Nephron (organoid): ENCODE measurements around the gene LTB4R2.

Source experiments
- H3K27ac Mint-ChIP-seq, 3 experiments: 2 replicates each; pipeline ENCODE4 v1.8.0; 2020; ENCODE audit warnings: mixed read lengths in 3 of 3, mild to moderate bottlenecking in 2 of 3, moderate library complexity in 1 of 3
- H3K27me3 Mint-ChIP-seq: 2 replicates; pipeline ENCODE4 v1.8.0; 2021; ENCODE audit warnings: low read depth, mild to moderate bottlenecking, moderate library complexity, mixed read lengths
- H3K36me3 Mint-ChIP-seq: 2 replicates; pipeline ENCODE4 v1.8.0; 2020; ENCODE audit warnings: low read depth, mixed read lengths
- H3K4me1 Mint-ChIP-seq: 2 replicates; pipeline ENCODE4 v1.8.0; 2020; ENCODE audit warnings: mixed read lengths
- H3K4me3 Mint-ChIP-seq, 3 experiments: 2 replicates each; pipeline ENCODE4 v1.8.0; 2020; ENCODE audit warnings: mild to moderate bottlenecking in 3 of 3, mixed read lengths in 3 of 3, moderate library complexity in 2 of 3
- H3K9me3 Mint-ChIP-seq: 2 replicates; pipeline ENCODE4 v1.8.0; 2020; ENCODE audit warnings: mixed read lengths
- CTCF ChIP-seq, 3 experiments: fragments of 200-600 bp; sonication (generic); IDR thresholded peaks; one replicate each; pipeline ENCODE4 v1.5.0; 2021; ENCODE audit warnings: antibody characterized with exemption in 3 of 3; ENCODE audit not compliant: unreplicated experiment in 3 of 3

Gene LTB4R2

GRCh38 chr14:24273422-24273998 is 36.4 kb upstream of the LTB4R2 start:
- Mint-ChIP-seq H3K27ac (peak overlapping the region in 2 of 3 experiments; percentile 8 to 33), H3K27me3 (no peaks in the 10 kb centered on the region), H3K9me3 (no peaks in the 10 kb centered on the region), H3K4me3 (peak overlapping the region; percentile 68 to 82 (median 78)), H3K36me3 (no peaks in the 10 kb centered on the region), H3K4me1 (peaks cover 14% of the 10 kb centered on the region)
- peak in 1 of 3 experiments; percentile 16 for TF ChIP-seq CTCF (IDR thresholded peaks at IDR 0.05; ENCODE audit: unreplicated experiment in 3 of 3)

GRCh38 chr14:24274101-24274543 is 35.8 kb upstream of the LTB4R2 start:
- TF ChIP-seq CTCF (IDR thresholded peaks at IDR 0.05; ENCODE audit: unreplicated experiment in 3 of 3): no peak
- H3K4me3 Mint-ChIP-seq: no peak overlapping the region
- H3K4me1 Mint-ChIP-seq: peaks cover 14% of the 10 kb centered on the region
- no peaks in the 10 kb centered on the region for H3K9me3 Mint-ChIP-seq
- H3K27ac Mint-ChIP-seq: no peak overlapping the region
- no peaks in the 10 kb centered on the region for H3K36me3 Mint-ChIP-seq
- no peaks in the 10 kb centered on the region for H3K27me3 Mint-ChIP-seq

GRCh38 chr14:24277071-24277470 is 32.9 kb upstream of the LTB4R2 start:
- H3K27ac Mint-ChIP-seq: no peak overlapping the region
- no peak overlapping the region for H3K4me3 Mint-ChIP-seq
- no peaks in the 10 kb centered on the region for H3K36me3 Mint-ChIP-seq
- no peaks in the 10 kb centered on the region for H3K27me3 Mint-ChIP-seq
- H3K9me3 Mint-ChIP-seq: no peaks in the 10 kb centered on the region
- peaks cover 7% of the 10 kb centered on the region for H3K4me1 Mint-ChIP-seq
- no peak for TF ChIP-seq CTCF (IDR thresholded peaks at IDR 0.05; ENCODE audit: unreplicated experiment in 3 of 3)

- Mint-ChIP-seq H3K4me3 (no peak overlapping the region), H3K9me3 (no peaks in the 10 kb centered on the region), H3K27ac (no peak overlapping the region), H3K4me1 (no peaks in the 10 kb centered on the region), H3K27me3 (no peaks in the 10 kb centered on the region), H3K36me3 (no peaks in the 10 kb centered on the region)
- no peak for TF ChIP-seq CTCF (IDR thresholded peaks at IDR 0.05; ENCODE audit: unreplicated experiment in 3 of 3)
Measured at GRCh38 chr14:24277606-24278321, 32.2 kb upstream of the LTB4R2 start.

GRCh38 chr14:24278424-24278823 is 31.5 kb upstream of the LTB4R2 start:
- no peak overlapping the region for H3K27ac Mint-ChIP-seq

More at GRCh38 chr14:24278424-24278823, 31.5 kb upstream of the LTB4R2 start:
- Mint-ChIP-seq H3K27me3 (no peaks in the 10 kb centered on the region), H3K4me1 (no peaks in the 10 kb centered on the region), H3K4me3 (no peak overlapping the region), H3K9me3 (no peaks in the 10 kb centered on the region), H3K36me3 (no peaks in the 10 kb centered on the region)
- no peak for TF ChIP-seq CTCF (IDR thresholded peaks at IDR 0.05; ENCODE audit: unreplicated experiment in 3 of 3)
